K562 (cell line): ENCODE results near the gene MAP4K4. TPM values are rescaled to one million over a fixed set of nuclear protein-coding genes. Genes with fewer than 3 reads are reported as not detected.

Experiments
- ATAC-seq: fragments of 200-7000 bp; cut with Tn5 transposase; 3 replicates; pipeline ENCODE4 v1.9.1; 2020; ENCODE audit warnings: moderate library complexity
- BruUV-seq: library from RNA; stranded (reverse); fragments of 400-500 nt; replicated peaks from 2 replicates; lab custom pipeline; 2021; lab: Mats Ljungman, UMichigan
- CTCF ChIA-PET: fragments of 300-600 bp; formaldehyde crosslinking; extraction: SDS; loops from one replicate; lab custom pipeline; 2021; ENCODE audit warnings: low intra/inter-chr PET ratio; lab: Yijun Ruan, JAX
- POLR2A ChIA-PET: fragments of 300-600, 350-650 bp; sonication (Branson Sonifier 250); formaldehyde crosslinking; extraction: SDS; loops from one replicate; lab custom pipeline; 2021; ENCODE audit warnings: antibody characterized with exemption, inconsistent platforms; lab: Yijun Ruan, JAX
- DNase-seq, 4 experiments: peaks; one replicate each; pipeline versions ENCODE4 v3.0.0 to v3.0.0-alpha.2; 2011 to 2018; ENCODE audit warnings: low spot score in 3 of 4, mixed read lengths in 3 of 4; ENCODE audit errors: extremely low read depth in 1 of 4
- FAIRE-seq: peaks from 2 replicates; lab custom pipeline; 2011; peaks lifted over from hg19 to GRCh38; lab: Jason Lieb, UNC
- H2AFZ ChIP-seq: 2 replicates; pipeline ENCODE4 v1.6.0; 2011; ENCODE audit warnings: low read depth, low read length, control low read depth, inconsistent platforms
- H3K27ac ChIP-seq: fragments of 200-600 bp; 3 replicates; pipeline ENCODE4 v1.8.0; 2011; ENCODE audit warnings: low read depth, mild to moderate bottlenecking, control low read depth, inconsistent platforms, low read length, moderate library complexity, mixed read lengths; ENCODE audit errors: extremely low read depth
- H3K27me3 ChIP-seq, 2 experiments: fragments of 300-600 bp in 1 of 2; 2 replicates in 1 of 2; 3 replicates in 1 of 2; pipeline versions ENCODE4 v1.6.0 to v1.8.0; 2011; ENCODE audit warnings: inconsistent platforms in 2 of 2, low read length in 2 of 2, mild to moderate bottlenecking in 1 of 2, mixed read lengths in 1 of 2, moderate library complexity in 1 of 2; ENCODE audit not compliant: control insufficient read depth in 2 of 2, insufficient read depth in 2 of 2
- H3K36me3 ChIP-seq: fragments of 300-600 bp; 3 replicates; pipeline ENCODE4 v1.8.0; 2011; ENCODE audit warnings: mild to moderate bottlenecking, low read length, inconsistent platforms; ENCODE audit not compliant: control insufficient read depth, insufficient read depth
- H3K4me1 ChIP-seq, 2 experiments: fragments of 200-600 bp in 1 of 2; replicated peaks in 1 of 2; 2 replicates in 1 of 2; 3 replicates in 1 of 2; pipeline versions ENCODE4 v1.5.1 to v1.8.0; 2011; ENCODE audit warnings: inconsistent platforms in 2 of 2, low read length in 2 of 2, mild to moderate bottlenecking in 1 of 2, mixed read lengths in 1 of 2, moderate library complexity in 1 of 2; ENCODE audit not compliant: control insufficient read depth in 2 of 2, insufficient read depth in 2 of 2
- H3K4me2 ChIP-seq: 2 replicates; pipeline ENCODE4 v1.6.1; 2011; ENCODE audit warnings: low read length, control low read depth, inconsistent platforms, mixed read lengths; ENCODE audit not compliant: insufficient read depth
- H3K4me3 ChIP-seq: fragments of 200-600 bp; sonication (generic), shearing (Covaris generic); 2 replicates; pipeline ENCODE4 v1.5.1; 2016; ENCODE audit warnings: control low read depth, inconsistent platforms
- H3K79me2 ChIP-seq: fragments of 200-600 bp; 3 replicates; pipeline ENCODE4 v1.8.0; 2011; ENCODE audit warnings: low read length, inconsistent platforms; ENCODE audit not compliant: control insufficient read depth, insufficient read depth
- H3K9ac ChIP-seq, 2 experiments: 2 replicates each; pipeline versions ENCODE4 v1.6.0 to v1.6.1; 2011; ENCODE audit warnings: low read depth in 2 of 2, low read length in 2 of 2, control low read depth in 1 of 2, inconsistent platforms in 1 of 2, mild to moderate bottlenecking in 1 of 2, mixed read lengths in 1 of 2; ENCODE audit not compliant: insufficient read depth in 1 of 2
- H3K9me1 ChIP-seq: one replicate; pipeline ENCODE4 v1.6.0; 2011; ENCODE audit warnings: inconsistent platforms, mild to moderate bottlenecking, low read length, moderate library complexity; ENCODE audit not compliant: control insufficient read depth, insufficient read depth
- H3K9me3 ChIP-seq: replicated peaks from 2 replicates; pipeline ENCODE4 v1.5.1; 2011; ENCODE audit warnings: low read depth, low read length, inconsistent platforms; ENCODE audit not compliant: control insufficient read depth, insufficient read depth
- H4K20me1 ChIP-seq: replicated peaks from 2 replicates; pipeline ENCODE4 v1.6.1; 2011; ENCODE audit warnings: low read length, inconsistent platforms, mixed read lengths; ENCODE audit not compliant: control insufficient read depth, insufficient read depth
- CEBPB ChIP-seq: fragments of 450-650 bp; IDR thresholded peaks from 2 replicates; pipeline ENCODE4 v1.6.1; 2016; ENCODE audit warnings: missing genetic modification characterization, missing compliant biosample characterization
- ELK1 ChIP-seq: sonication (generic); formaldehyde crosslinking; IDR thresholded peaks from 2 replicates; pipeline ENCODE4 v1.8.1; 2022; ENCODE audit warnings: missing genetic modification reagents
- ETS2 ChIP-seq: IDR thresholded peaks from 2 replicates; pipeline ENCODE4 v1.6.1; 2016; ENCODE audit warnings: borderline replicate concordance, missing genetic modification characterization, mild to moderate bottlenecking, moderate library complexity, missing compliant biosample characterization; ENCODE audit not compliant: poor library complexity, severe bottlenecking
- HMG20A ChIP-seq: fragments of 450-650 bp; formaldehyde crosslinking; conservative IDR thresholded peaks from 2 replicates; pipeline ENCODE4 v1.4.0; 2020; ENCODE audit warnings: mild to moderate bottlenecking, mixed read lengths
- JUND ChIP-seq, 2 experiments: IDR thresholded peaks; 2 replicates in 1 of 2; 3 replicates in 1 of 2; pipeline ENCODE4 v1.6.1; 2011; ENCODE audit warnings: borderline replicate concordance in 2 of 2, low read depth in 2 of 2, low read length in 2 of 2, improper control_type of control experiment in 1 of 2, missing biosample characterization in 1 of 2, missing genetic modification characterization in 1 of 2, missing genetic modification reagents in 1 of 2
- REST ChIP-seq, 2 experiments: fragments of 450-650 bp; formaldehyde crosslinking in 1 of 2; IDR thresholded peaks; 2 replicates each; pipeline versions ENCODE4 v1.4.0 to v1.6.1; 2014 to 2020; ENCODE audit warnings: mild to moderate bottlenecking in 2 of 2, borderline replicate concordance in 1 of 2, low read depth in 1 of 2
- SMARCA4 ChIP-seq: fragments of 450-650 bp; IDR thresholded peaks from 2 replicates; pipeline ENCODE4 v1.6.1; 2016
- TCF7 ChIP-seq: sonication (generic); IDR thresholded peaks from 2 replicates; pipeline ENCODE4 v1.6.1; 2016; ENCODE audit warnings: antibody characterized with exemption, borderline replicate concordance
- TFE3 ChIP-seq: fragments of 450-650 bp; formaldehyde crosslinking; IDR thresholded peaks from 2 replicates; pipeline ENCODE4 v1.4.0; 2020; ENCODE audit warnings: mild to moderate bottlenecking, mixed read lengths
- ZNF766 ChIP-seq: fragments of 200-800 bp; sonication (Bioruptor generic); conservative IDR thresholded peaks from 2 replicates; pipeline ENCODE4 v1.6.1; 2016; ENCODE audit warnings: missing genetic modification characterization, missing compliant biosample characterization
- WGBS: fragments of 100-300 bp; shearing (Covaris generic); methylation state at CpG from one replicate; pipeline ENCODE4 v1.1.6; 2016; ENCODE audit warnings: low coverage, mixed read lengths; ENCODE audit not compliant: insufficient coverage; ENCODE audit errors: missing lambda C conversion rate; 5-methylcytosine and 5-hydroxymethylcytosine counted together
- in situ Hi-C: fragments of 300-500 bp; cut with MboI; formaldehyde crosslinking; loops from 4 replicates; pipeline ENCODE4 v1.15.0; 2018; ENCODE audit warnings: inconsistent platforms, mixed read lengths
- intact Hi-C: fragments of 100-400 bp; cut with micrococcal nuclease; formaldehyde crosslinking; loops from 2 replicates; pipeline ENCODE4 v1.14.2; 2022
- polyA plus RNA-seq, 8 experiments: library from polyadenylated mRNA; depleted of rRNA in 4 of 8; stranded (reverse) in 5 of 8; unstranded in 3 of 8; fragments of >200 nt; fragmentation: Nextera tagmentation in 2 of 8; fragmentation: Illumina TruSeq in 1 of 8; extraction: Ambion mirVana in 2 of 8; extraction: Trizol in 1 of 8; gene quantifications; 2 replicates each; pipeline versions ENCODE4 v1.2.1 to v1.2.3, GENCODE V29; 2011 to 2014; ENCODE audit warnings: inconsistent platforms in 1 of 8, missing spikeins in 1 of 8
- total RNA-seq, 7 experiments: library from RNA; depleted of rRNA in 6 of 7; stranded (reverse); fragments of >200 nt in 6 of 7; fragmentation: Illumina TruSeq in 2 of 7; extraction: Trizol in 2 of 7; gene quantifications; 2 replicates each; pipeline versions ENCODE4 v1.2.1 to v1.2.3, GENCODE V29; 2011 to 2021; ENCODE audit warnings: low replicate concordance in 1 of 7

Gene MAP4K4
- total and polyA plus RNA-seq, 9 of the 15 experiments (the other 6 are each of a cell fraction or from before 2014, with no cell fraction given): 7.6 to 76.4 (median 50.6) TPM

GRCh38 chr2:101688261-101688660, 9.2 kb upstream of the MAP4K4 start:
- BruUV-seq: no TSS peak
- H3K4me1 ChIP-seq: peaks cover 0 to 16% of the 10 kb centered on the region in 2 experiments; a peak in 3 of 5 replicates
- CTCF ChIA-PET: interaction anchor here (0.6 kb wide), 1 partner anchor 9 kb away, joined by 3 read pairs; the partner anchor contains the start of gene MAP4K4
- TF ChIP-seq SMARCA4 (no peak), JUND (IDR thresholded peaks at IDR 0.05; ENCODE audit: borderline replicate concordance, low read depth, low read length) (no peak), JUND (tag; IDR thresholded peaks at IDR 0.05; ENCODE audit: borderline replicate concordance, low read depth, low read length) (no peak), TFE3 (CRISPR knock-in tag) (no peak), REST (IDR thresholded peaks at IDR 0.05; ENCODE audit: borderline replicate concordance) (no peak), REST (CRISPR knock-in tag; IDR thresholded peaks at IDR 0.05; ENCODE audit: low read depth) (no peak), ETS2 (no peak), CEBPB (tag) (no peak), ZNF766 (no peak), TCF7 (no peak), ELK1 (no peak), HMG20A (CRISPR knock-in tag) (no peak)

More at GRCh38 chr2:101688261-101688660, 9.2 kb upstream of the MAP4K4 start:
- H3K36me3 ChIP-seq: no peaks in the 10 kb centered on the region
- POLR2A ChIA-PET: interaction anchor here (1.2 to 2.0 kb wide), 2 partner anchors 9 to 12 kb away, joined by 4 to 10 read pairs; partner anchors contain the start of gene MAP4K4
- H2AFZ ChIP-seq: no peak overlapping the region
- intact Hi-C loops (no loop called here), in situ Hi-C loops (no loop called here)
- no peaks in the 10 kb centered on the region for H3K27me3 ChIP-seq
- DNase-seq: no peak
- H3K4me3 ChIP-seq: no peak overlapping the region
- no peaks in the 10 kb centered on the region for H4K20me1 ChIP-seq
- H3K9me1 ChIP-seq: no peaks in the 10 kb centered on the region
- peaks cover 5% of the 10 kb centered on the region; the same call in 1 of the 2 replicates for H3K9me3 ChIP-seq
- no peak for ATAC-seq
- FAIRE-seq: no peak
- WGBS: 87% methylated on average over 2 of the region's 5 CpGs
- H3K27ac ChIP-seq: no peak overlapping the region
- H3K9ac ChIP-seq: no peak overlapping the region
- H3K79me2 ChIP-seq: no peaks in the 10 kb centered on the region
- no peak overlapping the region for H3K4me2 ChIP-seq
